T47D (cell line): ENCODE measurements around the gene GPR176.

ENCODE experiments used
- DNase-seq, 2 experiments: peaks; one replicate each; pipeline versions ENCODE4 v3.0.0 to v3.0.0-alpha.2; 2011 to 2012; ENCODE audit warnings: low read depth in 1 of 2, low spot score in 1 of 2
- JUND ChIP-seq: IDR thresholded peaks from 2 replicates; pipeline ENCODE4 v1.6.1; 2012; ENCODE audit warnings: low read depth
- in situ Hi-C: cut with HindIII; loops from 2 replicates; pipeline ENCODE4 v1.10.0; 2016; ENCODE audit warnings: low sequenced_read_pairs, low pct_unique_long_range_greater_than_20kb

GPR176 gene

DNA sequence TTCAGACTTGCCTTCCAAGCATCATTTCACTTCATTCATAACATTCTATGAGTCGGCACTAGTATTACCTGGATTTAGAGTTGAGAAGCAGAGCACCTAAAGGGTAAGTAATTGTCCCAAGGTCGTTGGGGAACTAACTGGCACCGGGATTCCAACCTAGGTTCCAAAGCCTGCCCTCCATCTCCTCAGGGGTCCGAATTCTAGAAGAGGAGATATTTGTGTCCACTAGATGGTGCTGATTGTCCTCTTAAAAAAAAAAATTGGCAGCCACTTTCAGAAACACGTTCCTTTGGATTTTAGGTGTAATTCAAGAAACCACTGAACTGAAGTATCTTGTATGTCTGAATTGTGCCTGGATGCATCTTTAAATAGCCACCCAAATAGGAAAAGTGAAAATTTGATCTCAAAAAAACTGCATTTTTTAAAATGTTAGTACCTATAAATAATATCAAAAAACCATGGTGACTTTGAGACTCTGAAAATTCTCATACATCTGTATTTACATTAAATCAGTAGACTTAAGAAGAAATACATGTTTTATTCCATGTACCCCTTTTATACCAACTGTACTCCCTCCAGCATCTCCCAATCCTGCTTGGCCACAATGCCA is 133.5 kb downstream of the GPR176 start:
- DNase-seq: peak in 1 of 2 experiments; percentile 74
- TF ChIP-seq JUND: no peak
- in situ Hi-C loops: no loop called here

GRCh38 chr15:39785841-39786240 is 134.2 kb downstream of the GPR176 start:
- DNase-seq: no peak
- TF ChIP-seq JUND: no peak
- in situ Hi-C loops: no loop called here

DNA sequence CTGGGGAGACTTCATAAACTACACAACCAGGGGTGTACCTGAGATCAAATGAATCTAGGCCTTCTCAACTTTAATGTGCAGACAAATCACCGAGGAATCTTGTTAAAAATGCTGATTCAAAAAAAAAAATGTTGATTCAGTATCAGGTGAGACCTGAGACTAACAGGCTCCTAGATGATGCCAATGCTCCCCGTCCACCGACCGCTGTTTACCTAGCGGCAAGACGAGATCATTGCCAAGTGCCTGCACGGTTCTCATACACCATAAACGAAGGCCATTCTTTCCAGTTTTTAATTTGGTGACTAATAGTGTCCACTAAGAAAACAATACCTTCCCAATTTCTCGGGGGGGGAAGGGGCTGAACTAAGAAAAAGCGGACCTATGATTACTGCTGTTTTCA is 134.9 kb downstream of the GPR176 start:
- no peak for TF ChIP-seq JUND
- DNase-seq: peak in 1 of 2 experiments; percentile 61
- in situ Hi-C loops: no loop called here

DNA sequence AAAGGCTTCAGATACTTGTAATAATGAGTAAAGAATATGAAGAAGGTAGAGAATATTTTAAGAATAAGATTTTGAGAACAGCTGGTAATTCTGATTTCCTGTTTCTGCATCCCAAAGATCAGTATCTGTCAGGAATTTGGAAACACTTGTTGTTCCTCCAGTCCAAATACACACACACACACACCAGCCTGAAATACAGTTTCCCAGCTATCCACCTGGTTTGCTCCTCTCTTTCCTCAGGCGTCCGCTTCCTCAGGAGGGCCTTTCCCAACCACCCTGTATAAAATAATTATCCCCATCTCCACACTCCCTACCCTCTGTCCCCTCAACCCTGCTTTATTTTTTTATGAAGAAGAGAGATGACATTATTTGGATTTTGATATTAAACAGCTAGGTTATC is 135.4 kb downstream of the GPR176 start:
- TF ChIP-seq JUND: no peak
- peak in 1 of 2 experiments; percentile 55 for DNase-seq
- in situ Hi-C loops: no loop called here

DNA sequence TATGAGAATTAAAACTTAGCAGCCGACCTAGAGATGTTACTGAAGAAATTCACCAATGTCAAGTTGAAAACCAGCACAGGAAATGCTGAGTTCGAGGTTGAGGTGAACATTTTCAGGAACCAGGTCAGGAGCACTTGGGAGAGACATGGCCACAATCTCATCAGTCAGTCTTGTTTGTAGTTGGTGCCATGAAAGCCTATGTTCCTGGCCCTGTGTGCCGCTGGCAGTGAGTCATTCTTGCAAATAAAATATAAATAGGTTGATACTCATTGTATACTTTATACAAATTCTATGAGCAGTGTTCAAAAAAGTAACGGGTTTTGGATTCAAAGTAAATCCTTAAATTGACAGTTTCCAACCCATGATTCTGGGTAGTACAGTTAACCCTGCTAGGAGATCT is 135.9 kb downstream of the GPR176 start:
- in situ Hi-C loops: no loop called here
- DNase-seq: no peak

DNA sequence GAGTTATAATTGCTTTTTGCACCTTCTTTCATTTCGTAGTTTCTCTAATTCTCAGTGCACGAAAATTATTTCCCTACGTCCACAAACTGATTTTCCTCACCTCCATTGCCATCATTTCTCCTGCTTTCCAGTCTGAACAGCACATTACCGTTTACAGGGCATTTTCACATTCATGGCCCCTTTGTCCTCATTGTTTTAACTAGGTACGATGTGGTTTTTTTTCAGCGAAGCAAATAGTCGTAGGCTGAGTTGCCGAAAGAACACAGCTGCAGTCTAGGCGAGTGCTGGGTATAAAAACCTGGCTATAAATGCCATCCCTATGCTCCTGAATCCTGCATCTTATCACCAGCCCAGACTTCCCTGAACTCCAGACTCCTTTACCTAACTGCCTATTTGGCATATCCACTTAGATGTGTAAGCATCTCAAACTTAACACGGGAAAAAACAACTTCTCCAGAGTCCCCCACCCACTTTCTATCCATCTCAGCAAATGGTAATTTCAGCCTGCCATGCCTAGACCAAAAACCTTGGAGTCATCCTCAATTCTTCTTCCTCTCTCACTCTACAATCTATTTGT is 136.7 kb downstream of the GPR176 start:
- DNase-seq: no peak
- no peak for TF ChIP-seq JUND
- in situ Hi-C loops: no loop called here

More for the DNA sequence above, 135.9 kb downstream of the GPR176 start:
- TF ChIP-seq JUND: no peak

DNA sequence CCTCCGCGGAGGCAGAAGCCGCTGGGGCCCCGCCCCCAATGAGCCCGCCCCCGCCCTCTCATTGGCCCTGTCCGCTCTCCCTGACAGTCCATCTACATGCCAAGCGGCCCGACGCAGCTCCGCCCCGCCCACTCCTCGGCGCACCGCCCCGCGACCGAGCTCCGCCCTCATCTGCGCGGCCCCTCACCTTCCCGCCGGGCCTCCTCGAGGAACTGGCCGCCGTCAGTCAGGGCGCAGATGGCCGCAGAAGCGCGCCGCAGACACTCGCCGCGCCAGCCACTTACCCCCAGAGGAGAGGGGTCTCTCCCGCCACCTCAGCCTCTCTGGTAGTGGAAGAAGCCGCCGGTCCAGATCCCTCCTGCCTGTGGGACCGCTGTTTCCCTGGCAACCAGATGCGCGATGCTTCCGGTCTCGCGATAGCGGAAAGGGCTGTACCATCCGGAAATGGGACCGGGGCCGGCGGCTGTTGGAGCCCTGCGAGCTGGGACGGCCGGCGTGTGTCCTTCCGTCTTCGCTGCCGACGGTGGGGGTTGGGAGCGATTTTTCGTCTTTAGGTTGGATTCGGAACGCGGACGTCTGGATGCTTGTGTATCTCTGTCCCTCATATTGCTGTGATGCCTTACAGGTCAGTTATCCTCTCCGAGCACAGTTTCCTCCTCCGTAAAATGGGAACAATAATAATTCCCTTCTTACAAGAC is 137.5 kb downstream of the GPR176 start, which contains the start of gene FSIP1:
FSIP1 (minus strand) TSS at position 401 of the 698 bp plus-strand sequence. CDS start 6,317 bp downstream, outside the sequence.
- peak; percentile 91 to 98 for DNase-seq
- in situ Hi-C loops: no loop called here
- TF ChIP-seq JUND: no peak

- in situ Hi-C loops: no loop called here
- DNase-seq: no peak
These were observed 138.1 kb downstream of the GPR176 start for GRCh38 chr15:39781967-39782302.

DNA sequence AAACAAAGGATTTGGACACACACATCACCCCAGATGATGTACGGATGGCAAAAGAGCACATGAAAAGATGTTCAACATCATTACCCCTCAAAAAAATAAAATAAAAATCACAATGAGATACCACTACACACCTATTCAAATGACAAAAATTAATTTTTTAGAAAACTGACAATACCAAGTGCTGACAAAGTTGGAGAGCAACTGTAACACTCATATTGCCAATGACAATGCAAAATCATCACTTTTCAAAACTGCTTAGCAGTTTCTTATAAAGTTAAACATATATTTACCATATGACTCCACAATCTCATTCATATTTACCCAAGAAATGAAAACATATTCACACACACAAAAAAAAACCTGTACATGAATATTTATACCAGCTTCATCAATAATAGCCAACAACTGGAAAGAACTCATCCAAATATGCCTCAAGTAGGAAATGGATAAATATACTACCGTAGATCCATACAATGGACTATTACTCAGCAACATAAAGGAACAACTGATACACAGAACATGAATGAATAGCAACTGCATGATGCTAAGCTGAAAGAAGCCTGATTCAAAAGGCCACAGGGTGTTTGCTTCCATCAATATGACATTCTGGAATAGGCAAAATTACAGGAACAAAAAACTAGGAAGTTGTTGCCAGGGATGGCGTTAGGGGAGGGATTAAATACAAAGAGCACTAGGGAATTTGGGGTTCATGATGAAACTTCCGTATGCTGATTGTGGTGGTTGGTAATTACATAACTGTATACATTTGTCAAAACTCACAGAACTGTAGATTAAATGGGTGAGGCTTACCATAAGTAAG is 138.7 kb downstream of the GPR176 start:
- in situ Hi-C loops: no loop called here
- no peak for DNase-seq
- no peak for TF ChIP-seq JUND

More at GRCh38 chr15:39781967-39782302, 138.1 kb downstream of the GPR176 start:
- no peak for TF ChIP-seq JUND

- DNase-seq: no peak
- TF ChIP-seq JUND: no peak
- in situ Hi-C loops: no loop called here
These were observed 142.0 kb downstream of the GPR176 start for GRCh38 chr15:39778021-39778420.

DNA sequence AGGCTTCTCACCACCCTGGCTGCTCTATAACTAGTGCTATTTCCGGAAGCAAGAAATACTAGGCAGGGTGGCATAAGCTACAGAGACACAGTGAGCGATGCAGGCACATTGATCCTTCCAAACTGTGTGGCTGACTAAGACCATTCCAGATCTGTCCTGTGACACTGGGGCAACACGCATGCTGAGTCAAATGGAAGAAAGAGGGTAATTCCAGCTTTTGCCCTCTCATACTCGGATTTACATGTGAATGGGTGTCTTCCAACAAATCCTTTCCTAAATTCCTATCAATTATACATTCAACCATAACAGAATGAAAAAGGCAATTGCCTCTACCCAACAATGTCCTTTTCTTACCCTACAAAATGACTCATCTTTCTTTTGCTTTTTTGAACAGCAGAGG is 142.6 kb downstream of the GPR176 start:
- in situ Hi-C loops: no loop called here
- no peak for TF ChIP-seq JUND
- no peak for DNase-seq

GRCh38 chr15:39776068-39776467 is 144.0 kb downstream of the GPR176 start:
- no peak for TF ChIP-seq JUND
- in situ Hi-C loops: no loop called here

More at GRCh38 chr15:39776068-39776467, 144.0 kb downstream of the GPR176 start:
- DNase-seq: no peak
